NCI-H748 (cell line): ENCODE results near the gene CA5A.
"Not testable (repeated sequence)": the region's sequence is repeated elsewhere in the genome, so short reads cannot be mapped to it uniquely, and the experiment has no call there.

Source experiments
- DNase-seq: peaks from one replicate; lab custom pipeline; 2025; ENCODE audit not compliant: unreplicated experiment; lab: John Stamatoyannopoulos, UW

Gene CA5A

DNA sequence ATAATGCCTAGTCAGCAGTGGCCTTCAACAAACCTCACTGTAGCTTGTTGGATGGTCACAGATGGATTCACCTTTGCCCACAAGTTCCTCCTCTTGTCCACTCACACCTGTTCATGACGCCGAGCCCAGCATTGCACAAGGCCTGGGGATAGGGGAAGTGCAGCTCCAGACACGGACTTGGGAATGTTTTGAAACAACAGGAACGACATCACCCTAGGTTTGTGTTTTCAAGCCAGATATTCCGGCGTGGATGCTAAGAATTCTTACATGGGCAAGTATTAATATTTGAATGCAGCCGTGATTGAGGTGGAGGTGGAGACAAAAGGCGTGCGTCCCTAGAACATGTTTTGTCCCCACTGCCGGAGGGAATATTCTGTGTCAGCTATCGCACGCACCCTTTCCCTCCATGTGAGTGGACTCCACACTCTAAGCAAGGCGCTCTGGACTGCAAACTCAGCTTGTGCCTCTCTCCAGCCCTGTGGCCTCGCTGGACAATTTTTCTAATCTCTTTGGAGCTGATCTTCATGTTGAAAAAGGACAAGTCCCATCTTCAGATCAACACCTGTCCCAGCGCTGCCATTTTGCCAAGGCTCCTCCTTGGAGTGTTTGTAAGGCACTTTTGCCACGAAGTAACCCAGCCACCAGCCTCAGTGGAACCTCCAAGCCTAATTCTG is 12.9 kb upstream of the CA5A start:
- DNase-seq = no peak

DNA sequence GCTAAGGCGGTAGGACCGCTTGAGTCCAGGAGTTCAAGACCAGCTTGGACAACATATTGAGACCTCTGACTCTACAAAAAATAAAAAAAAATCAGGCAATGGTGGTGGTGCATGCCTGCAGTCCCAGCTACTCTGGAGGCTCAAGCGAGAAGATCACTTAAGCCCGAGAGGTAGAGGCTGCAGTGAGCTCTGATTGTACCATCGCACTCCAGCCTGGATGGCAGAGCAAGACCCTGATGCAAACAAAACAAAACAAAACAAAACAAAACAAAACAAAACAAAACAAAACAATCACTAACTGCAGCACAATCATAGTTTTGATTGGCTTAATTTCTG is 12.4 kb upstream of the CA5A start:
- no peak for DNase-seq

DNA sequence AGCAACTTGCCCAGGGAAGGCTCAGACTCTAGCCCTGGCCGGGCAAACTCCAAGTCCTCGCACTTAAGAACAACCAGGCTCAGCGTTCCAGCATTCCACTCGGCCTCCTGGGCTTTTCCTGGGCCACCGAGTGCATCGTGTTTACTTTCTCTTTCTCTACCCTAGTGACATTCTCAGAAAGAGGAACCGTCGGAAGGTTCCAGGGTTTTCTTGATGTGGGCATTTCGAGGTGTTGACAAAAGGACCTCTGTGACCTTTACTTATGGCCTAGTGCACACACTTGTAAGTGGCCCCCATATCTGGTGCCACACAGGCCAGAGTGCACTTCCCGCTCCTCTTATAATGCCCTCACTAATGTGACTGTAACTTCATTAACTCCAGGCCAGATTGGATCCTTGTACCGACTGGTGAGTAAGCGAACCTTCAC is 11.8 kb upstream of the CA5A start:
- no peak for DNase-seq

DNA sequence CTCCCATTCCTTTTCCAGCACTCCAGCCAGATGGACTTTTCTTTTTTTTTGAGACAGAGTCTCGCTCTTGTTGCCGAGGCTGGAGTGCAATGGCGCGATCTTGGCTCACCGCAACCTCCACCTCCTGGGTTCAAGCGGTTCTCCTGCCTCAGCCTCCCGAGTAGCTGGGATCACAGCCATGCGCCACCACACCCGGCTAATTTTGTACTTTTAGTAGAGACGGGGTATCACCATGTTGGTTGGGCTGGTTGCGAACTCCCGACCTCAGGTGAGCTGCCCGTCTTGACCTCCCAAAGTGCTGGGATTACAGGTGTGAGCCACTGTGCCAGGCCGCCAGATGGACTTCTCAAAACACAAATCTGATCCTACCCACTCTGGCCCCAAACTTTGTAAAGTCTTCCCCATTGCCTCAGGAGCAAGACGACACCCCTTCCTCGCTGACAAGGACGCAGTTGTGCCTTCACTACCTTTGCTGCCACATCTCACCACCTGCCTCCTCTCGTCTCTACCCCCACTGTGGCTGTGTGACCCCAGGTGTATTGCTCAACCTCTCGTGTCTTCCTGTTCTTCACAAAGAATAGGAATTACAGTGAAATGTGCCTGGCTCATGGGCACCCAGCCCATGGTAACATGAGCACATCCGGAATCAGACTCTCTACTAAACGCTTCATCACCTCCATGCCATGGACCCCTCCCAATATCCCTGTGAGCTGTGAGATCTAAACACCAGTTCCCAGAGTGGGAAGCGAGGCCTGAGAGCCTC is 11.2 kb upstream of the CA5A start:
- DNase-seq = no peak

DNA sequence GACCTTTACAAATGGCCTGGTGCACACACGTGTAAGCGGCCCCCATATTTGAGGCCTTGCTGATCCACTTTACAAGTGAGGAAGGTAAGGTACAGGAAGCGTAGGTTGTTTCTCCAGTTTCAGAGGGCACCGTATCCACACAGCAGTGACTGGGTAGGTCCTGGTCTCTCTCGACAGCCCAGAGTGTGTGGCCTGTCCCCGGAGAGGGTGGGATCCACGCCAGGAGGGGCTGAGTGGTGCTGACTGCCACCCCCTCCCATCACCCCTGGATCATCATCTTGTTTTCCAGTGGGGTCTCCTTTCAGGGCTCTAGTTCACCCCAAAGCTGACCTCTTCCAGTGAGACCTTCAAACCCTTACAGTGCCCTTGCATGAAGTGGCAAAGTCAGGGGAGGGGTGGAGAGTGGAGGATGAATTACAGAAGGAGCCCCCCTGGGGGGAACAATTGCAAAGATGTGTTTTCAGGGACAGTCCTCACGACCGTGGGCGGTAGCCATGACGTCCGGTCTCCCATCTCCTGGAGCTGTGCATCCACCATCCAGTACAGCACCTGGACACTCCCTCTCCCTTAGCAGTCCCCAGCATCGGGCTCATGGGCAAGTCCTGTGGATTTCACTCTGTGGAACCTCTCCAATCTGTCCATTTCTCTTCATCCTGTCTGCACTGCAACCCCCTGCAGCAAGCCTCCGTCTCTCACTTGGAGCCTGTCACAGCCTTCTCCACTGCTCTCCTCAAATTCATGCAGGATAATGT is 10.4 kb upstream of the CA5A start:
- no peak for DNase-seq

DNA sequence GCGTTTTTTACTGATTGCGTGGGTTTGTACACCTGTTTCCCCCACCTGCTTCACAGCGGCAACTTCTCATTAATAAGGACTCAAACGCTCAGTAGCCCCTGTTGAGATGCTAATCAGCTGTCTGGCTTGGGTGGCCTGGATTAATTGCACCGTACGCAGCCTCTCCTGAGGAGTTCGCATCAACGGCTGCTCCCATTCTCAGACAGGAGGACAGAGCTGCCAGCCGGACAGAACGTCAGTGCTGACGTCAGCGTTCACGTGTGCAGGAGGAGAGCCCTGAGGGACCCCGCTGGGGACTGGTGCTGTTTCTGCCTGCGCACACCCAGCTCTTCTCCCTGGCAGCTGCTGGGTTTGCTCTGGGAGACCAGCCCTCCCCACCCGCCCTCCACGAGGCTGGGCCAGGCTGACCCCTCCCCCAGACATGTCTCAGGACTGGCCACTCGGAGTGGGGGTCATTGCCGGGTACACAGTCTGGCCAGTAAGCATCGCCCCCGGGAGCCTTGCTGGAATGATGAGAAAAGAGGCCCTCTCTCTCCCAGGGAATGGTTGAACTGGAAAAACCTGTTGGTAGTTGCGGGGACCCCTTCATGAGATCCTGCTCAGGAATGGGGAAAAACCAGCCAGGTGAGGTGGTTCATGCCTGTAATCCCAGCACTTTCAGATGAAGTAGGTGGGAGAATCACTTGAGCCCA is 9.2 kb upstream of the CA5A start:
- peak; percentile 93 for DNase-seq

DNA sequence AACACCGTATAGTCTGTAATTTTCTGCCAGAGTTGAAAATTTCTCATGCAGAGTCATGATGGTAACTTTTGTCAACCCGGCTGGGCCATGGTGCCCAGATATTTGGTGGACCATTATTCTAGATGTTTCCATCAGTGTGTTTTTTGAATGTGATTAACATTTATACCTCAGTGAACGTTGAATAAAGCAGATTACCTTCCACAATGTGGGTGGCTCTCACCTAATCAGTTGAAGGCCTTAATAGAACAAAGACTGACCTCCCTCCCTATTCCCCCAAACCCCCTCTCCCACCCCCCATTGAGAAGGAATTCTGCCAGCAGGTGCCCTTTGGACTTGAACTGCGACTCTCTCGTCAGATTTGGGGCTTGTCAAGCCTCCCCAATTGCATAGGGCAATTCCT is 6.4 kb upstream of the CA5A start:
- no peak for DNase-seq

DNA sequence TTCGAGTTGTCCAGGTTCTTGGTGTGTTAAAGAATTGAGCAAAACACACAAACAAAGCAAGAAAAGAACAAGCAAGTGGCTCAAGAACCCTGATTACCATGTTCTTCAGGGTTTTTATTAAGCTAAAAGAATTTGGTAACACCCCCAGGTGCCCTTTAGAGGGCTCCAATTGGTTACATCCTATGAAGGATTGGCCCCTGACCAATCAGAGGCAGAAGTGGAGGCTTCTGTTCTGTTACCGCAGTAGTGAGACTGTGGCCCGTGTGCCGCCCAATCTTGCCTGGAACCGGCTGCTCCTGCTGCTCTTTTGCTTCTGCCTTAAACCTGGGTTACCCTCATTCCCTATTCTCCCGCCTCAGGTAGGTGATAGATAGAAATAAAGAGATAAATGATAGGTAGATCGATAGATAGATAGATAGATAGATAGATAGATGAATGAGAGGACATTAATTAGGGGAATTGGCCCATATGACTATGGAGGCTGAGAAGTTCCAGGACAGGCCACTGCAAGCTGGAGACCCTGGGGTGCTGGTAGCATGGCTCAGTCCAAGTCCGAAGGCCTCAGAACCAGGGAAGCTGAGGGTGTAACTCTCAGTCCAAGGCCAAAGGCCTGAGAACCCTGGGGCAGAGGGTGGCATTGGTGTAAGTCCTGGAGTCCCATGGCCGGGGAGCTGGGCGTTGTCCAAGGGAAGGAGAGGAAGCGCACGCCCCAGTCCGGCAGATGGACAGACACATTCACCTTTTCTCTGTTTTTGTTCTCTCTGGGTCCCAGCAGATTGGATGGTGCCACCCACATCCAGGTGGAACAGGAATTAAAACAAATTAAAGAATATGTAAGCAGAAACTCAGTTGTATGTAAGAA is 3.5 kb upstream of the CA5A start:
- DNase-seq = no peak

DNA sequence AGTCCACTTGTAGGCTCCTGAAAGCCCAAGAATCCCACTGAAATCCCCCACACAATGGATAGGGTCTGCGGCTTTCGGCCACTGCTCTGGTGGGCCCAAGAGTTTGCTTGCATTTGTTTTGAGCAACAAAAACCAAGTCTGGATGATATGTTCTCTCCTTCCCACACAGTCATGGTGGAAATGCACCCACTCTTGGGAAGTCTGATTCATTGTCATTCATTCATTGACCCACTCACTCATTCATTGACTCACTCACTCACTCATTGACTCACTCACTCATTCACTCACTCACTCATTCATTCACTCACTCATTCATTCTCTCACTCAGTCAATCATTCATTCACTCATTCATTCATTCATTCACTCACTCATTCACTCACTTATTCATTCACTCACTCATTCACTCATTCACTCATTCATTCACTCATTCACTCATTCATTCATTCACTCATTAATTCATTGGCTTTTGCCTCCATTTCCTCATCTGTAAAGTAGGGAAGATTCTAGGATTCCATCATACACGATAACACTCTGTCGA is 2.2 kb upstream of the CA5A start:
- no peak for DNase-seq

DNA sequence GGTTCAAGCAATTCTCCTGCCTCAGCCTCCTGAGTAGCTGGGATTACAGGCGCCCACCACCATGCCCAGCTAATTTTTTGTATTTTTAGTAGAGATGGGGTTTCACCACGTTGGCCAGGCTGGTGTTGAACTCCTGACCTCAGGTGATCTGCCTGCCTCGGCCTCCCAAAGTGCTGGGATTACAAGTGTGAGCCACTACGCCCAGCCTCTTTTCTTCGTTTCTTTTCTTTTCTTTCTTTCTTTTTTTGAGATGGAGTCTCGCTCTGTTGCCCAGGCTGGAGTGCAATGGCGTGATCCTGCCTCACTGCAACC is 858 bp upstream of the CA5A start:
- not testable (repeated sequence) for DNase-seq

DNA sequence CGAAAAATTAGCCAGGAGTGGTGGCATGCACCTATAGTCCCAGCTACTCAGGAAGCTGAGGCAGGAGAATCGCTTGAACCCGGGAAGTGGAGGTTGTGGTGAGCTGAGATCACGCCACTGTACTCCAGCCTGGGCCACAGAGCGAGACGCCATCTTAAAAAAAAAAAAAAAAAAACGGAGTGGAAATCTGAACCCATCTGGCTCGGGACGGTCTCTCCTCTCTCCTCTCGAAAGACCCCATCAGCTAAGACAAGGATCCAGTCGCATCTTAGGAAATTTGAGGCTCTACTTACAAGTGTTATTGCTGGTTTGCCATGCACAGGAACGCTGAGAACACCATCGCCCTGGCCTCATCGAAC is 334 bp downstream of the CA5A start:
- DNase-seq = not testable (repeated sequence)

DNA sequence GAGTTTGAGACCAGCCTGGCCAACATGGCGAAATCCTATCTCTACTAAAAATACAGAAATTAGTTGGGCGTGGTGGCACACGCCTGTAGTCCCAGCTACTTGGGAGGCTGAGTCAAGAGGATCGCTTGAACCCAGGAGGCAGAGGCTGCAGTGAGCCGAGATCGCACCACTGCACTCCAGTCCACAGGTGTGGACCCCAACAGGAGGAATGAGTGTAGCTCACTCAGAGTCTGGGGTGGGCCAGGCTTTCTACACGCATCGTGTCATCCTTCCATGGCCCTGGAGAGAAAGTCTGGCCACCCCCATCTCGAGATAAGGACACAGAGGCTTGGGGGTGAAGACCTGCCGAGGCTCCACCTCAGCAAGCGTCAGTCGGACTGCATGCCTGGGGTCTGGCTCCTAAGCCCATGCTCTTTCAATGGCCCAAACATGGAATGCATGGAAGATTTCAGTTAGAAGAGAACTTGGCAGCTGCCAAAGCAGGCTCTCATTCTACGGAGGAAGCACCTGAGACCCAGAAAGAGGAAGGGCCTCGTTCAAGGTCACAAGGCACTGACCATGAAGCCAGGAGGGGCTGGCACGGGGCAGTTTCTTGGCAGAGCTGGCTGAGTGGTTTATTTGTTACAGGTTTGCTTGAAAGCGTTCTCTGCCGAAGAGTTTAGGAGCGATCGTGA is 1.4 kb downstream of the CA5A start:
- DNase-seq = not testable (repeated sequence)

DNA sequence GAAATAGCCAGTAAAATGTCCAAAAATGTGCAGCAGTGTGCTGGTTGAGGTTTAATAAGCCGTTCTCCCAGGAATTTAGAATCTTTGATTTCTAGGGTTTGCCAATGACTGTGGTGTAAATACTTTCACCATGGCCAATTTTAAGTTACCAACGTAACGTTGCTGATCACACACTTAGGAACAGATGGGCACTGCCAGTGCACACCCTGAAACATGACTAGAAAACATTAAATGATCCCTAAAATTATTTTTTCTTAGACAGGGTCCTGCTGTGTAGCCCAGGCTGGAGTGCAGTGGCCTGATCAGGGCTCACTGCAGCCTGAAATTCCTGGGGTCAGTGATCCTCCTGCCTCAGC is 3.2 kb downstream of the CA5A start:
- no peak for DNase-seq

DNA sequence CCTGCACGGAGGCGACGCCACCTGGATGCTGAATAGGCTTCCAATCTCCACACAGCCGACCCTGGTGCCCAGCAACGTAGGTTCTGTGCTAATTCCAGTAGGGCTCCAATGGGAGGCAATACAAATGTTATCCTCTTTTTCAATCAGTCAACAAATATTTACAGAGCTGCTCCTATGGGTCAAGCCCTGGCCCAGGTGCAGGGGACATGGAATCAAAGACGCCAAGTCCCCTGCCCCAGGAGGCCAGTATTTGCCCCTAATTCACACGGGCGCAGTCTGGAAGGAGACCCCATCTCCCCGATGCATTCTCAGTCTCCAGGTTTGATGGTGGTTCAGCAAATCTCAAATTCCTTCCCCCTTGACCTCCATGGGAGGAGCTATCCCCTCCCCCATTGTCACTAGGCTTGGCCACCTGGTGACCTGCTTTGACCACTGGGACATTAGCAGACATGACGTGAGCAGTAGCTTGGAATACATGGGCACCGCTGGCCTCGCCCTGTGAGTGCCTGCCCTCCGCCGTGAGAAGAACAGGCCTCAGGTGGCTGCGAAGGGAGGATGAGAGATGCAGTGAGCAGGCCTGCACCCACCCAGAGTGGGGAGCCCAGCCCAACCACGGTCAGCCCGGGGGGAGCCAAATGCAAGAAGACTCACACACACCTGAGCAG is 3.7 kb downstream of the CA5A start:
- peak; percentile 71 for DNase-seq

DNA sequence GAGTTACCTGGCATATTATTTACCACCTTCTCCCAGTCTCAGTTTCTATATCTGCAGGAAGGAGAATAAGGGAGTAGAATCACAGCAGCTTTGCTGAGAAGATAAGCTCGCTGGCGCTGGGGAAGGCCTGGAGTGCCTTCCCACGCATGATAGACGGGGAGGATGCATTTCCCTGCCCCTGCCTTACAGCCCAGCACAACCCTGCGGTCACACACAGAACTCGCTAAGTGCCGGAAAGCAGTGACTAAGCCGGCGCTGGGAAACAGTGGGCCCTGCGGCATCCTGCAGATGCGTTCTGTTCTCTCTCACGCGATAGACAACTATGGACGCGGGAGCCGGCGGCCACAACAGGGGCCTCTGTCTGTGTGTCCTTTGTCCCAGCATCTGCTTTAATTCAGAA is 4.8 kb downstream of the CA5A start:
- peak; percentile 69 for DNase-seq

DNA sequence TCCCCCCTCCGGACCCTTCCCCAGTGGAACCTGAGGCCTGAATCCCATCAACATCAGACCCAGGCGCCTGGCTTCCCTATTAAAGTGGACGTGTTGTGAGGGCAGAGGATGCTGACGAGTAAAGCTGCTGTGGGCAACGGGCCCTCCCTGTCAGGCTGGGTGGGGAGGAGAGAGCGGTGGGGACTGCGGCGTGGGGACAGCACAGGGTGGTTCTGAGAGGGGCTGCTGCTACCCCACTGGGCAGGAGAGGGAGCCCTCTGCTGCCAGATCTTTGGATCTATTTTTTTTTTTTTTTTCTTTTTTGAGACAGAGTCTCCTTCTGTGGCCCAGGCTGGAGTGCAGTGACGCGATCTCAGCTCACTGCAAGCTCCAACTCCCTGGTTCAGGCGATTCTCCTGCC is 5.9 kb downstream of the CA5A start:
- peak; percentile 55 for DNase-seq

DNA sequence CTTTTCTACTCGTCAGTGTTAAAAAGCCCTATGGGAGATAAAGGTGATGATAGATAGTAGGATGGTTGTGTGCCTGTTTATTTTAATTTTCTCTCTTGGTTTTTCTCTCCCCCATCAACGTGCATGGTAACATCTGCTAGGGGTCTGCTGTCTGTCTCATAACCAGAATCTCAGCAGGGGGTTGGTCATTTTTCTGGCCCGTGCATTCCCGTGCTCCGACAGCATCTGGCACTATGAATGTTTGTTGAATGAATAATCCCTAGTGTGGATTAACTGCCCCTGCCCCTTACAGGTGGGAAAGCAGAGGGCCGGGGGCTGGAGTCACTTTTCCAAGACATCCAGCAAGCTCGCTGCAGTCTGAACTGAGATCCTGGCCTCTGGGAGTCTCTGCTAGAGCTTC is 6.3 kb downstream of the CA5A start:
- DNase-seq = no peak

DNA sequence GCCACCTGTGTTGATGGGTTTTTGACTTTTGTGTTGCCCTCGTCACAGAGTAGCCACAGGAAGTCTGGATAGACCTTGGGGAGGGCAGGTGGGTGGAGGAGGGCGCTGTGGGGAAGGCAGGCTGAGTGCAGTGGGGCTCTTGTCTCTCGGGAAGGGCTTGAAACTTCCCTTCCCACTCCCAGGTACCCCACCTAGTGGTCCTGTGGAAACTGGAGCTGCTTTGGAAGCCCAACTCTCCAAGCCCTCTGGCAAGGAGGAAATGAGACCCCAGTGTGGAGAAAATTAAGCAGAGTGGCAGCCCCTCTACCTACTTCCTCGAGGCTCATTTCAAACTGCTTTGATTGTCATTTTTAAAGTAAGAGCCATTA is 9.2 kb downstream of the CA5A start:
- peak; percentile 22 for DNase-seq

DNA sequence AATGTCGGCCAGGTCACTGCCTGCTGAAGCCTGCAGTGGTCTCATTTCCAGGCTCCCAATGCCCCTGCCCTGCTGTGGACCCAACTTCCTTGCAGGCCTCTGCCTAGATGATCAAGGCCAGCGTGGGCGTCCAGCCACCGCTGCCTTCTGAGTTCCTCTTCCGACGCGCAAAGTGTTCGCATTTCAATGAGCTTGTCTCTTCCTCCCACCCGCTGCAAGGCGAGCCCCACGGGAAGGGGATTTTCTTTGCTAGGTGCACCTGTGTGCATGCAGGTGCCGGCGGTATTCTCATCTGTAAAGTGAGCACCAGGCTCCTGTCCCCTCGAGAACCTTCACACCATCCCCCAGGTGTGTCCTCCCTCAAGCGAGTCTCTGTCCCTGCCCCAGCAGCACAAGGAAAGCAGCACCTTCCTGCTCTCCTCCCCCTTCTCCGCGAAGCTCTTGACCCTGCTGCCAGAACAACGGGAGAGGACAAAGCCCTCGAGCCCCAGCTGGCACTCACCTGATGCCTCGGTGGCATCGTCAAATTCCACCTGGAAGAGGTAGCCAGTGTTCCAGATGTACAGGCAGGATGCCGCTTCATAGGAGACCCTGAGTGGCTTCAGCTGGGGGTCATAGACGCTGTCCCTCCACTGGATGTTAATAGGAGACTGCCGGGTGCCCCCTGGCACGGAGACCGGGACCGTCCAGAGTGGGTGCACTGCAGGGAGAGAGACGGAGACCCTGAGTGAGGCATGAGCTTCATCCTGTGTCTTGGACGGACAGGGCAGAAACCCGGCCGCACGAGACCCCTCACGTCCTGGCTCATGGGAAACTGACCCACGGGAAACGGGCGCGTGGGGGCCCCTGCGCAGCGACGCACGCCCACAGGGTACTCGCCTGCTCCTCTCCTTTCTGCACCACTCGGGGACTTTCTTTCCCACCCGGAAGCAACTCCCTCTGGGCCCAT is 9.8 kb downstream of the CA5A start:
- DNase-seq = peak; percentile 71
